Stimulated activated naive CD8-positive, alpha-beta T cell treated with anti-CD3 and anti-CD28 coated beads, Interleukin-15, amount 100 ng/mL, for 72 hours (primary cell): ENCODE results near the gene RIC8B.

Experiments used
- ATAC-seq: fragments of 150-1000 bp; cut with Tn5 transposase; 2 replicates; pipeline ENCODE4 v1.10.0; 2021; ENCODE audit warnings: mild to moderate bottlenecking, moderate library complexity
- DNase-seq, 2 donors: peaks; one replicate each; pipeline ENCODE4 v3.0.0; 2021 to 2022
- H3K27ac Mint-ChIP-seq, 2 donors: one replicate each; pipeline ENCODE4 v1.8.0; 2022; ENCODE audit warnings: mild to moderate bottlenecking in 2 of 2, mixed read lengths in 2 of 2, moderate library complexity in 2 of 2
- H3K27me3 Mint-ChIP-seq: one replicate; pipeline ENCODE4 v1.8.0; 2022; ENCODE audit warnings: mixed read lengths
- H3K4me1 Mint-ChIP-seq: one replicate; pipeline ENCODE4 v1.8.0; 2022; ENCODE audit warnings: mild to moderate bottlenecking, mixed read lengths
- H3K4me3 Mint-ChIP-seq, 2 donors: one replicate each; pipeline ENCODE4 v1.8.0; 2022; ENCODE audit warnings: mild to moderate bottlenecking in 2 of 2, mixed read lengths in 2 of 2, moderate library complexity in 1 of 2
- H3K9me3 Mint-ChIP-seq, 2 donors: one replicate each; pipeline ENCODE4 v1.8.0; 2022; ENCODE audit warnings: mixed read lengths in 2 of 2

The RIC8B gene

GRCh38 chr12:106771425-106771824, 3.1 kb upstream of the RIC8B start:
- no peak for DNase-seq
- Mint-ChIP-seq H3K4me1 (peaks cover 38% of the 10 kb centered on the region), H3K4me3 (no peak overlapping the region), H3K27ac (no peak overlapping the region), H3K27me3 (no peaks in the 10 kb centered on the region), H3K9me3 (no peaks in the 10 kb centered on the region)
- no peak for ATAC-seq

GRCh38 chr12:106773286-106774004, 1.0 kb upstream of the RIC8B start:
- ATAC-seq = peak; percentile 10
- Mint-ChIP-seq H3K27ac (peak overlapping the region; percentile 96 to 99), H3K4me1 (peaks cover 30% of the 10 kb centered on the region), H3K27me3 (no peaks in the 10 kb centered on the region), H3K9me3 (no peaks in the 10 kb centered on the region), H3K4me3 (peak overlapping the region; percentile 95 to 99)
- no peak for DNase-seq

GRCh38 chr12:106774808-106775524, 484 bp downstream of the RIC8B start:
- Mint-ChIP-seq H3K4me3 (peak overlapping the region; percentile 95 to 99), H3K27ac (peak overlapping the region; percentile 96 to 98), H3K27me3 (no peaks in the 10 kb centered on the region), H3K9me3 (no peaks in the 10 kb centered on the region), H3K4me1 (peaks cover 36% of the 10 kb centered on the region)
- DNase-seq (no peak), ATAC-seq (peak; percentile 22)

GRCh38 chr12:106776897-106777296, 2.4 kb downstream of the RIC8B start:
- Mint-ChIP-seq H3K4me1 (peaks cover 39% of the 10 kb centered on the region), H3K27ac (no peak overlapping the region), H3K4me3 (no peak overlapping the region), H3K9me3 (no peaks in the 10 kb centered on the region), H3K27me3 (no peaks in the 10 kb centered on the region)
- DNase-seq = no peak
- no peak for ATAC-seq

- no peaks in the 10 kb centered on the region for H3K27me3 Mint-ChIP-seq
- no peak for ATAC-seq
- no peaks in the 10 kb centered on the region for H3K9me3 Mint-ChIP-seq
- peaks cover 40% of the 10 kb centered on the region for H3K4me1 Mint-ChIP-seq
- H3K27ac Mint-ChIP-seq = no peak overlapping the region
- DNase-seq = no peak
- H3K4me3 Mint-ChIP-seq = no peak overlapping the region
Measured at GRCh38 chr12:106780010-106780631, 5.6 kb downstream of the RIC8B start.

- ATAC-seq (no peak), DNase-seq (no peak)
- no peaks in the 10 kb centered on the region for H3K9me3 Mint-ChIP-seq
- H3K4me1 Mint-ChIP-seq = peaks cover 21% of the 10 kb centered on the region
- no peaks in the 10 kb centered on the region for H3K27me3 Mint-ChIP-seq
- no peak overlapping the region for H3K27ac Mint-ChIP-seq
- H3K4me3 Mint-ChIP-seq = no peak overlapping the region
Measured at GRCh38 chr12:106782619-106783018, 8.1 kb downstream of the RIC8B start.

GRCh38 chr12:106783515-106783914, 9.0 kb downstream of the RIC8B start:
- DNase-seq (no peak), ATAC-seq (no peak)
- H3K9me3 Mint-ChIP-seq = no peaks in the 10 kb centered on the region
- H3K27ac Mint-ChIP-seq = no peak overlapping the region
- peaks cover 21% of the 10 kb centered on the region for H3K4me1 Mint-ChIP-seq
- H3K4me3 Mint-ChIP-seq = no peak overlapping the region
- H3K27me3 Mint-ChIP-seq = no peaks in the 10 kb centered on the region

- DNase-seq (no peak), ATAC-seq (no peak)
- Mint-ChIP-seq H3K27ac (no peak overlapping the region), H3K27me3 (no peaks in the 10 kb centered on the region), H3K4me1 (peaks cover 12% of the 10 kb centered on the region), H3K9me3 (no peaks in the 10 kb centered on the region), H3K4me3 (no peak overlapping the region)
Measured at GRCh38 chr12:106790020-106790419, 15.5 kb downstream of the RIC8B start.

GRCh38 chr12:106791531-106791930, 17.0 kb downstream of the RIC8B start:
- ATAC-seq = no peak
- Mint-ChIP-seq H3K4me3 (no peak overlapping the region), H3K9me3 (no peaks in the 10 kb centered on the region), H3K27ac (no peak overlapping the region), H3K4me1 (peaks cover 12% of the 10 kb centered on the region), H3K27me3 (no peaks in the 10 kb centered on the region)
- no peak for DNase-seq

GRCh38 chr12:106794369-106794768, 19.9 kb downstream of the RIC8B start:
- Mint-ChIP-seq H3K27ac (no peak overlapping the region), H3K9me3 (no peaks in the 10 kb centered on the region), H3K4me3 (no peak overlapping the region), H3K27me3 (no peaks in the 10 kb centered on the region), H3K4me1 (peaks cover 1% of the 10 kb centered on the region)
- ATAC-seq (no peak), DNase-seq (no peak)

- ATAC-seq (no peak), DNase-seq (no peak)
- peaks cover 6% of the 10 kb centered on the region for H3K4me1 Mint-ChIP-seq
- H3K27me3 Mint-ChIP-seq = no peaks in the 10 kb centered on the region
- no peak overlapping the region for H3K4me3 Mint-ChIP-seq
- no peak overlapping the region for H3K27ac Mint-ChIP-seq
- no peaks in the 10 kb centered on the region for H3K9me3 Mint-ChIP-seq
Measured at GRCh38 chr12:106801167-106801708, 26.8 kb downstream of the RIC8B start.

- DNase-seq (no peak), ATAC-seq (no peak)
- no peak overlapping the region for H3K4me3 Mint-ChIP-seq
- no peak overlapping the region for H3K27ac Mint-ChIP-seq
- H3K9me3 Mint-ChIP-seq = no peaks in the 10 kb centered on the region
- H3K27me3 Mint-ChIP-seq = no peaks in the 10 kb centered on the region
- peaks cover 6% of the 10 kb centered on the region for H3K4me1 Mint-ChIP-seq
Measured at GRCh38 chr12:106801830-106802533, 27.5 kb downstream of the RIC8B start.

- Mint-ChIP-seq H3K27ac (peak overlapping the region in 1 of 2 donors; percentile 10), H3K4me1 (peaks cover 6% of the 10 kb centered on the region), H3K4me3 (no peak overlapping the region), H3K27me3 (no peaks in the 10 kb centered on the region), H3K9me3 (no peaks in the 10 kb centered on the region)
- ATAC-seq (no peak), DNase-seq (no peak)
Measured at GRCh38 chr12:106804668-106805067, 30.2 kb downstream of the RIC8B start.

GRCh38 chr12:106814714-106815113, 40.2 kb downstream of the RIC8B start:
- Mint-ChIP-seq H3K4me1 (no peaks in the 10 kb centered on the region), H3K27me3 (no peaks in the 10 kb centered on the region), H3K27ac (no peak overlapping the region), H3K9me3 (no peaks in the 10 kb centered on the region), H3K4me3 (no peak overlapping the region)
- DNase-seq (no peak), ATAC-seq (no peak)

GRCh38 chr12:106815741-106816140, 41.3 kb downstream of the RIC8B start:
- DNase-seq (no peak), ATAC-seq (no peak)
- no peak overlapping the region for H3K4me3 Mint-ChIP-seq
- H3K4me1 Mint-ChIP-seq = no peaks in the 10 kb centered on the region
- H3K9me3 Mint-ChIP-seq = no peaks in the 10 kb centered on the region
- no peak overlapping the region for H3K27ac Mint-ChIP-seq
- H3K27me3 Mint-ChIP-seq = no peaks in the 10 kb centered on the region
